Measurements from ENCODE around the gene PEX14.

Gene PEX14

DNA sequence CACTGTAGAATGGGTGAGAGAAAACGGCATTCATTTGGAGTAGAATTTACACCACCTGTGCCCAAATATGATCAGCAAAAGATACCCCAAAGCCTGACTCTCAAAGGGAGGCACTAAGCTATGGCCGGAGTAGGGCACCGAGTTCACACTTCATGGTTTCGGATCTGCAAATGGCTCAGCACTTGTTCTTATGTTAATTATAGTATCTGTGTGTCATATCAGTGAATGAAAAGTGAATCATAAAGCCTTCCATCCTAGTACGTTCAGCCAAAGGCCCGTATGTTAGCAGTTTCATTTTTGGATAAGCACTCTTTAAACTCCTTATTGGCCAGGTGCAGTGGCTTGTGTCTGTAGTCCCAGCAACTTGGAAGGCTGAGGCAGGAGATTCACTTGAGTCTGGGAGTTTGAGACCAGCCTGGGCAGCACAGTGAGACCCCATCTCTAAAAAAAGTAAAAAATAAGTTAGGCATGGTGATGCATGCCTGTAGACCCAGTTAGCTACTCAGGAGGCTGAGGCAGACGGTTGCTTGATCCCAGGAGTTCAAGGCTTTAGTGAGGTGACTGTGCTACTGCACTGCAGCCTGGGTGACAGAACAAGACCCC, 29.9 kb upstream of the PEX14 start:
- DNase-seq = no peak
- Histone ChIP-seq H3K27me3 (ENCODE audit: control insufficient read depth in 1 of 2, insufficient read depth in 1 of 2, low read length in 2 of 2) (no peaks in the 10 kb centered on the region), H3K36me3 (ENCODE audit: control insufficient read depth in 1 of 2, insufficient read depth in 2 of 2, low read depth in 1 of 2, low read length in 2 of 2) (peaks cover 3 to 26% of the 10 kb centered on the region in 2 experiments), H4K91ac (ENCODE audit: low read length) (no peak overlapping the region), H2BK15ac (ENCODE audit: low read depth, poor library complexity, severe bottlenecking) (no peak overlapping the region), H3K9ac (ENCODE audit: low read length) (no peak overlapping the region), H3K79me1 (replicated peaks; ENCODE audit: low read length, poor library complexity, severe bottlenecking) (no peaks in the 10 kb centered on the region), H2BK120ac (ENCODE audit: low read depth, low read length) (no peak overlapping the region), H3K4me3 (ENCODE audit: insufficient read depth in 1 of 2, low read depth in 1 of 2, low read length in 2 of 2) (no peak overlapping the region), H3K23ac (ENCODE audit: low read length in 2 of 2) (no peak overlapping the region), H3K4me1 (ENCODE audit: control insufficient read depth, insufficient read depth, low read depth, low read length) (no peaks in the 10 kb centered on the region), H4K8ac (ENCODE audit: low read length) (no peak overlapping the region), H3K18ac (ENCODE audit: low read depth in 1 of 2, low read length in 2 of 2) (no peak overlapping the region), H2BK12ac (ENCODE audit: low read length in 2 of 2) (no peak overlapping the region), H2AFZ (ENCODE audit: low read depth, low read length) (no peak overlapping the region), H2AK5ac (ENCODE audit: low read length, severe bottlenecking) (no peak overlapping the region), H3K4ac (ENCODE audit: low read depth in 1 of 2, low read length in 2 of 2) (no peak overlapping the region), H3K14ac (ENCODE audit: low read length in 2 of 2) (no peak overlapping the region), H2BK5ac (ENCODE audit: low read depth, low read length, poor library complexity, severe bottlenecking) (no peak overlapping the region), H3K9me3 (ENCODE audit: control insufficient read depth, low read length) (no peaks in the 10 kb centered on the region), H3K4me2 (ENCODE audit: low read length, poor library complexity, severe bottlenecking) (no peak overlapping the region), H3K27ac (ENCODE audit: low read length, poor library complexity, severe bottlenecking) (no peak overlapping the region)
- 92% methylated on average over 7 of the region's 7 CpGs for WGBS

DNA sequence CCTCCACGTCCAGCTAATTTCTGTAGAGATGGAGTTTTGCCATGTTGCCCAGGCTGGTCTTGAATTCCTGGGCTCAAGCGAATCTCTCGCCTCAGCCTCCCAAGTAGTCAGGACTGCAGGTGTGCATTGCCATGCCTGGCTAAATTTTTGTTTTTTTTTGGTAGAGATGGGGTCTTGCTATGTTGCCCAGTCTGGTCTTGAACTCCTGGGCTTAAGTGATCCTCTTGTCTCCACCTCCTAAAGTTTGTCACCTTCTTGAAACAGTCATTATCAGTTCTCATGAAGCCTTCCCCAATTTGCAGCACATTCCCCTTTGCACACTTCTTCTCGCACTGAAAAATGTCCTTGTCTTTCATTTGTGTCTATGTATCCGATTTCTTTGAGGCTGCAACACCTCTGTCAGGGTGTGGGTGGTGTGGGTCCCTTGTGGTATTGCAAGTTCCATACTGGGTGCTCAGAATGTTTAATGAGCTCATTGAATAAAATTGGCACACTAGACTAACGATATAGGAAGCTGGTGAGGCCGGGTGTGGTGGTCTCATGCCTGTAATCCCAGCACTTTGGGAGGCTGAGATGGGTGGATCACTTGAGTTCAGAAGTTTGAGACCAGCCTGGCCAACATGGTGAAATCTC, 27.8 kb upstream of the PEX14 start:
- Histone ChIP-seq H2AFZ (ENCODE audit: low read depth, low read length) (no peak overlapping the region), H2BK120ac (ENCODE audit: low read depth, low read length) (no peak overlapping the region), H2BK12ac (ENCODE audit: low read length in 2 of 2) (no peak overlapping the region), H3K4ac (ENCODE audit: low read depth in 1 of 2, low read length in 2 of 2) (no peak overlapping the region), H3K4me2 (ENCODE audit: low read length, poor library complexity, severe bottlenecking) (no peak overlapping the region), H3K18ac (ENCODE audit: low read depth in 1 of 2, low read length in 2 of 2) (no peak overlapping the region), H3K9ac (ENCODE audit: low read length) (no peak overlapping the region), H3K14ac (ENCODE audit: low read length in 2 of 2) (no peak overlapping the region), H3K27me3 (ENCODE audit: control insufficient read depth in 1 of 2, insufficient read depth in 1 of 2, low read length in 2 of 2) (no peaks in the 10 kb centered on the region), H3K23ac (ENCODE audit: low read length in 2 of 2) (no peak overlapping the region), H3K4me1 (ENCODE audit: control insufficient read depth, insufficient read depth, low read depth, low read length) (peaks cover 2% of the 10 kb centered on the region), H3K36me3 (ENCODE audit: control insufficient read depth in 1 of 2, insufficient read depth in 2 of 2, low read depth in 1 of 2, low read length in 2 of 2) (peaks cover 3 to 18% of the 10 kb centered on the region in 2 experiments), H2AK5ac (ENCODE audit: low read length, severe bottlenecking) (no peak overlapping the region), H4K91ac (ENCODE audit: low read length) (no peak overlapping the region), H3K4me3 (ENCODE audit: insufficient read depth in 1 of 2, low read depth in 1 of 2, low read length in 2 of 2) (no peak overlapping the region), H3K27ac (ENCODE audit: low read length, poor library complexity, severe bottlenecking) (no peak overlapping the region), H4K8ac (ENCODE audit: low read length) (no peak overlapping the region), H2BK5ac (ENCODE audit: low read depth, low read length, poor library complexity, severe bottlenecking) (no peak overlapping the region), H3K79me1 (replicated peaks; ENCODE audit: low read length, poor library complexity, severe bottlenecking) (no peaks in the 10 kb centered on the region), H2BK15ac (ENCODE audit: low read depth, poor library complexity, severe bottlenecking) (no peak overlapping the region), H3K9me3 (ENCODE audit: control insufficient read depth, low read length) (no peaks in the 10 kb centered on the region)
- WGBS = 95% methylated on average over 7 of the region's 7 CpGs
- DNase-seq = no peak

DNA sequence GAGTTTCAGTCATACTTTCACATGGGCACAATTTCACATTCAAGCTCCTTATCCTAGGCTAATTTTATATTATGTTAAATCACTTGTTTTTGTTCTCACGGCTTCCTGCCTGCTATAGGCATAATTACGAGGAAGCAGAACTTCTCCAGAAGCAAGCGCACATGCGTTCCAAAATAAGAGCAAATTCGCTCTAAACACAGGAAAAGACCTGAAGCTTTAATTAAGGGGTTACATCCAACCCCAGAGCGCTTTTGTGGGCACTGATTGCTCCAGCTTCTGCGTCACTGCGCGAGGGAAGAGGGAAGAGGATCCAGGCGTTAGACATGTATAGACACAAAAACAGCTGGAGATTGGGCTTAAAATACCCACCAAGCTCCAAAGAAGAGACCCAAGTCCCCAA, 25.0 kb upstream of the PEX14 start, which contains the start of gene CORT:
Gene CORT, plus strand, starts transcription at position 281 of the 400 bp plus-strand sequence. CDS start 193 bp downstream, outside the sequence.
- 94% methylated on average over 10 of the region's 10 CpGs for WGBS
- Histone ChIP-seq H2AK5ac (ENCODE audit: low read length, severe bottlenecking) (no peak within 1 kb of the TSS), H2BK12ac (ENCODE audit: low read length in 2 of 2) (no peak within 1 kb of the TSS), H3K14ac (ENCODE audit: low read length in 2 of 2) (no peak within 1 kb of the TSS), H3K27me3 (ENCODE audit: control insufficient read depth in 1 of 2, insufficient read depth in 1 of 2, low read length in 2 of 2) (no peaks in the 10 kb centered on the region), H3K9ac (ENCODE audit: low read length) (peak within 1 kb of the TSS; percentile 86), H2BK120ac (ENCODE audit: low read depth, low read length) (no peak within 1 kb of the TSS), H3K18ac (ENCODE audit: low read depth in 1 of 2, low read length in 2 of 2) (no peak within 1 kb of the TSS), H3K9me3 (ENCODE audit: control insufficient read depth, low read length) (no peaks in the 10 kb centered on the region), H3K4me1 (ENCODE audit: control insufficient read depth, insufficient read depth, low read depth, low read length) (peaks cover 2% of the 10 kb centered on the region), H3K4ac (ENCODE audit: low read depth in 1 of 2, low read length in 2 of 2) (no peak within 1 kb of the TSS), H4K8ac (ENCODE audit: low read length) (no peak within 1 kb of the TSS), H3K79me1 (replicated peaks; ENCODE audit: low read length, poor library complexity, severe bottlenecking) (no peaks in the 10 kb centered on the region), H3K23ac (ENCODE audit: low read length in 2 of 2) (no peak within 1 kb of the TSS), H3K27ac (ENCODE audit: low read length, poor library complexity, severe bottlenecking) (no peak within 1 kb of the TSS), H2AFZ (ENCODE audit: low read depth, low read length) (no peak within 1 kb of the TSS), H2BK5ac (ENCODE audit: low read depth, low read length, poor library complexity, severe bottlenecking) (no peak within 1 kb of the TSS), H4K91ac (ENCODE audit: low read length) (peak within 1 kb of the TSS; percentile 14), H3K4me3 (ENCODE audit: insufficient read depth in 1 of 2, low read depth in 1 of 2, low read length in 2 of 2) (peak within 1 kb of the TSS in 1 of 2 experiments; percentile 65), H3K36me3 (ENCODE audit: control insufficient read depth in 1 of 2, insufficient read depth in 2 of 2, low read depth in 1 of 2, low read length in 2 of 2) (peaks cover 3 to 6% of the 10 kb centered on the region in 2 experiments), H2BK15ac (ENCODE audit: low read depth, poor library complexity, severe bottlenecking) (no peak within 1 kb of the TSS), H3K4me2 (ENCODE audit: low read length, poor library complexity, severe bottlenecking) (no peak within 1 kb of the TSS)
- DNase-seq = no peak

DNA sequence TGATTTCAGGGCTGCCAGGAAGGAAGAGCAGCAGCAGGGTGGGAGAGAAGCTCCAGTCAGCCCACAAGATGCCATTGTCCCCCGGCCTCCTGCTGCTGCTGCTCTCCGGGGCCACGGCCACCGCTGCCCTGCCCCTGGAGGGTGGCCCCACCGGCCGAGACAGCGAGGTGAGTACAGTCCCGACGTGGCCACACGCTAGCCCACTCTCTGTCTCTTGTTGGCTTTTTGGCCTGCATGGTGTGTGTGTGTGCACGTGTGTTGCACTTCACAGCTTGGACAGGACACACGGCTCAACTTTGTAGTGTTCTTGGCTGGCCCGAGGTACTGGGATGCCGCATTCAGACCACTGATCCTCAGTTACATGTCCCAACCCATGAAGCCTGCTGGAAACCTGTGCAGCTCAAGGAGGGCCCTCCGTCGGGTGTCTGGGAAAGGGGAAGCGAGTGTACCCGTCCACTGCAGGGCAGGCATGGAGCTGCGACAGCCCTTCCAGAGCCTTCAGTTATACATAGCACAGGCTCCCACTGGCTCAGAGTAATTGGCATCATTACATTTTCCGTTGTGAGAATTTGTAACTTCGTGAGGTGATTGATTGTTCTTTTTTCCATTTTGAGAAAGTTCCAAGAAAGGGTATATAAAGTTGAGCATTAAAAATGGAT, 24.5 kb upstream of the PEX14 start:
- Histone ChIP-seq H3K14ac (ENCODE audit: low read length in 2 of 2) (no peak overlapping the region), H2BK120ac (ENCODE audit: low read depth, low read length) (no peak overlapping the region), H2BK5ac (ENCODE audit: low read depth, low read length, poor library complexity, severe bottlenecking) (no peak overlapping the region), H2AFZ (ENCODE audit: low read depth, low read length) (no peak overlapping the region), H3K18ac (ENCODE audit: low read depth in 1 of 2, low read length in 2 of 2) (no peak overlapping the region), H3K27ac (ENCODE audit: low read length, poor library complexity, severe bottlenecking) (no peak overlapping the region), H3K27me3 (ENCODE audit: control insufficient read depth in 1 of 2, insufficient read depth in 1 of 2, low read length in 2 of 2) (no peaks in the 10 kb centered on the region), H3K9me3 (ENCODE audit: control insufficient read depth, low read length) (no peaks in the 10 kb centered on the region), H3K9ac (ENCODE audit: low read length) (peak overlapping the region; percentile 86), H3K4me1 (ENCODE audit: control insufficient read depth, insufficient read depth, low read depth, low read length) (peaks cover 2% of the 10 kb centered on the region), H4K91ac (ENCODE audit: low read length) (peak overlapping the region; percentile 14), H2AK5ac (ENCODE audit: low read length, severe bottlenecking) (no peak overlapping the region), H3K4me2 (ENCODE audit: low read length, poor library complexity, severe bottlenecking) (no peak overlapping the region), H2BK15ac (ENCODE audit: low read depth, poor library complexity, severe bottlenecking) (no peak overlapping the region), H3K79me1 (replicated peaks; ENCODE audit: low read length, poor library complexity, severe bottlenecking) (no peaks in the 10 kb centered on the region), H3K4ac (ENCODE audit: low read depth in 1 of 2, low read length in 2 of 2) (no peak overlapping the region), H3K23ac (ENCODE audit: low read length in 2 of 2) (no peak overlapping the region), H2BK12ac (ENCODE audit: low read length in 2 of 2) (no peak overlapping the region), H3K36me3 (ENCODE audit: control insufficient read depth in 1 of 2, insufficient read depth in 2 of 2, low read depth in 1 of 2, low read length in 2 of 2) (peaks cover 3% of the 10 kb centered on the region in 2 experiments), H4K8ac (ENCODE audit: low read length) (no peak overlapping the region), H3K4me3 (ENCODE audit: insufficient read depth in 1 of 2, low read depth in 1 of 2, low read length in 2 of 2) (no peak overlapping the region)
- 97% methylated on average over 21 of the region's 21 CpGs for WGBS
- DNase-seq = no peak

Data from mesenchymal stem cell (in vitro differentiated cells and primary cell).